ENCODE measurements around the gene ACP4.
"Not testable (repeated sequence)": the region's sequence is repeated elsewhere in the genome, so short reads cannot be mapped to it uniquely, and the experiment has no call there.

The ACP4 gene

GRCh38 chr19:50790396-50790795 lies at the start of gene ACP4:
TSS of gene ACP4 (plus strand) at chr19:50790415. CDS start at chr19:50790415, 0 bp downstream.
- DNase-seq (ENCODE audit: low spot score): no peak
- no peaks in the 10 kb centered on the region for H3K36me3 ChIP-seq (ENCODE audit: low read depth)
- H3K27me3 ChIP-seq (ENCODE audit: insufficient read depth, poor library complexity, severe bottlenecking): no peaks in the 10 kb centered on the region
- no peak for ATAC-seq (ENCODE audit: low read depth)
- no peaks in the 10 kb centered on the region for H3K9me3 ChIP-seq (ENCODE audit: severe bottlenecking)
- no peak within 1 kb of the TSS for H3K4me3 ChIP-seq (ENCODE audit: severe bottlenecking)
- no peak within 1 kb of the TSS for H3K27ac ChIP-seq (ENCODE audit: poor library complexity, severe bottlenecking)
- H3K4me1 ChIP-seq (ENCODE audit: insufficient read depth, poor library complexity, severe bottlenecking): no peaks in the 10 kb centered on the region
- TF ChIP-seq CTCF (IDR thresholded peaks at IDR 0.05; ENCODE audit: poor library complexity, severe bottlenecking): no peak

GRCh38 chr19:50741179-50741933 lies 48.9 kb upstream of the ACP4 start:
- ATAC-seq (ENCODE audit: low read depth): no peak
- Histone ChIP-seq H3K27me3 (ENCODE audit: insufficient read depth, poor library complexity, severe bottlenecking) (peaks cover 7% of the 10 kb centered on the region), H3K9me3 (ENCODE audit: severe bottlenecking) (no peaks in the 10 kb centered on the region), H3K27ac (ENCODE audit: poor library complexity, severe bottlenecking) (no peak overlapping the region), H3K4me3 (ENCODE audit: severe bottlenecking) (no peak overlapping the region), H3K36me3 (ENCODE audit: low read depth) (no peaks in the 10 kb centered on the region), H3K4me1 (ENCODE audit: insufficient read depth, poor library complexity, severe bottlenecking) (no peaks in the 10 kb centered on the region)
- no peak for DNase-seq (ENCODE audit: low spot score)
- no peak for TF ChIP-seq CTCF (IDR thresholded peaks at IDR 0.05; ENCODE audit: poor library complexity, severe bottlenecking)

GRCh38 chr19:50743537-50743936 lies 46.7 kb upstream of the ACP4 start:
- H3K9me3 ChIP-seq (ENCODE audit: severe bottlenecking): no peaks in the 10 kb centered on the region
- no peak for TF ChIP-seq CTCF (IDR thresholded peaks at IDR 0.05; ENCODE audit: poor library complexity, severe bottlenecking)
- H3K27ac ChIP-seq (ENCODE audit: poor library complexity, severe bottlenecking): no peak overlapping the region
- no peaks in the 10 kb centered on the region for H3K4me1 ChIP-seq (ENCODE audit: insufficient read depth, poor library complexity, severe bottlenecking)
- DNase-seq (ENCODE audit: low spot score) (no peak), ATAC-seq (ENCODE audit: low read depth) (no peak)
- no peak overlapping the region for H3K4me3 ChIP-seq (ENCODE audit: severe bottlenecking)
- H3K36me3 ChIP-seq (ENCODE audit: low read depth): no peaks in the 10 kb centered on the region
- H3K27me3 ChIP-seq (ENCODE audit: insufficient read depth, poor library complexity, severe bottlenecking): peaks cover 3% of the 10 kb centered on the region

DNA sequence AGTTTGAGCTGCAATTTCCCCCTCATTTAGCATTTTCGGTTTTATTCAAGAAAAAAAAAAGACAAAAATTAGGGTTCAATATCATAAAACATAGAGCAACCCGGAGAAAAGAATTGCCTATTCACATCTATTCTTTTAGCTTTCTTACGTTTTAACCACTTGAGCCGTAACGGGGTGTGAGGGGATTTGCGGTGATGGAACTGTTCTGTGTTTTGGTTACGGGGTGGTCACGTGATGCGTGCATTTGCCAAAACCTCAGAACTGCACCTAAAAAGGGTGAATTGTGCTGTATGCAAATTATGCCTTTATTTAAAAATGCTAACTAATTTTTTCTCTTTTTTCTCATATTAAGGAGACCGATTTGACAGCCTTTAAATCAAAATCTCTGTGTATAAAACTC lies 45.0 kb upstream of the ACP4 start:
- ATAC-seq (ENCODE audit: low read depth): no peak
- Histone ChIP-seq H3K4me1 (ENCODE audit: insufficient read depth, poor library complexity, severe bottlenecking) (no peaks in the 10 kb centered on the region), H3K9me3 (ENCODE audit: severe bottlenecking) (no peaks in the 10 kb centered on the region), H3K36me3 (ENCODE audit: low read depth) (no peaks in the 10 kb centered on the region), H3K27me3 (ENCODE audit: insufficient read depth, poor library complexity, severe bottlenecking) (no peaks in the 10 kb centered on the region), H3K4me3 (ENCODE audit: severe bottlenecking) (no peak overlapping the region), H3K27ac (ENCODE audit: poor library complexity, severe bottlenecking) (no peak overlapping the region)
- no peak for DNase-seq (ENCODE audit: low spot score)
- TF ChIP-seq CTCF (IDR thresholded peaks at IDR 0.05; ENCODE audit: poor library complexity, severe bottlenecking): no peak

GRCh38 chr19:50747141-50747540 lies 43.1 kb upstream of the ACP4 start:
- H3K4me1 ChIP-seq (ENCODE audit: insufficient read depth, poor library complexity, severe bottlenecking); H3K4me3 ChIP-seq (ENCODE audit: severe bottlenecking); H3K9me3 ChIP-seq (ENCODE audit: severe bottlenecking); H3K27me3 ChIP-seq (ENCODE audit: insufficient read depth, poor library complexity, severe bottlenecking); H3K36me3 ChIP-seq (ENCODE audit: low read depth); H3K27ac ChIP-seq (ENCODE audit: poor library complexity, severe bottlenecking); DNase-seq (ENCODE audit: low spot score); ATAC-seq (ENCODE audit: low read depth): not testable (repeated sequence)
